GM21360 (cell line): ENCODE data around the gene SPATA24.
"Not testable (repeated sequence)": the region's sequence is repeated elsewhere in the genome, so short reads cannot be mapped to it uniquely, and the experiment has no call there.

Source experiments
- ATAC-seq: cut with Tn5 transposase; IDR thresholded peaks from one replicate; pipeline ENCODE4 v1.9.1; 2021; ENCODE audit warnings: mild to moderate bottlenecking, moderate library complexity; ENCODE audit not compliant: unreplicated experiment

Gene SPATA24

DNA sequence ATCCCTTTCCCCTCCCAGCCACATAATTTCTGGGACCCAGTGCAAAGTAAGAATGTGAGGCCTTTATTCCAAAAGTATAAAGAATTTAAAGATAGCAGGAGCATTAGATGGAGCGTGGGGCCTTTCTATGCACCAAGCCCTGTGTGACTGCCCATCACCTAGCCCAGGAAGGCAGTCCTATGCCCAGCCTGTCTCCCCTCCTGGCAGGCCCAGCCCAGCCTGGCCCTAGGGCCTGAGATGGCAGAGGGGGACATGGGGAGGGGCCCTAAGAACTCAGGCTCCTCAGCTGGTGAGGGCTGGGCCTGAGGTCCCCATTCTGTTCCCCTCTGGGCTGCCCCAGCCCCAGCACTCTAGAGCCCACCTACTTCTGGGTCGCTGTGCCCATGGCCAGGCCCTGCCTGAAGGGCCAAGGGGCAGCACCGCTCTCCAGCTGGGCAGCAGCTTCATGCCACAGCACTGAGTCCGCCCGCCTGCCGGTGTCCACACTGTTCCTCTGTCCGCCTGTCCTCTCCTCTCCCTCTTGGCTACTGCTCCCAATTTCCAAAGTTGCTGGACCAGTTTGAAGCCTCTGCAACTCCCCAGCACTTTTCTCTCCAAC is 19.8 kb downstream of the SPATA24 start:
- ATAC-seq = no peak

DNA sequence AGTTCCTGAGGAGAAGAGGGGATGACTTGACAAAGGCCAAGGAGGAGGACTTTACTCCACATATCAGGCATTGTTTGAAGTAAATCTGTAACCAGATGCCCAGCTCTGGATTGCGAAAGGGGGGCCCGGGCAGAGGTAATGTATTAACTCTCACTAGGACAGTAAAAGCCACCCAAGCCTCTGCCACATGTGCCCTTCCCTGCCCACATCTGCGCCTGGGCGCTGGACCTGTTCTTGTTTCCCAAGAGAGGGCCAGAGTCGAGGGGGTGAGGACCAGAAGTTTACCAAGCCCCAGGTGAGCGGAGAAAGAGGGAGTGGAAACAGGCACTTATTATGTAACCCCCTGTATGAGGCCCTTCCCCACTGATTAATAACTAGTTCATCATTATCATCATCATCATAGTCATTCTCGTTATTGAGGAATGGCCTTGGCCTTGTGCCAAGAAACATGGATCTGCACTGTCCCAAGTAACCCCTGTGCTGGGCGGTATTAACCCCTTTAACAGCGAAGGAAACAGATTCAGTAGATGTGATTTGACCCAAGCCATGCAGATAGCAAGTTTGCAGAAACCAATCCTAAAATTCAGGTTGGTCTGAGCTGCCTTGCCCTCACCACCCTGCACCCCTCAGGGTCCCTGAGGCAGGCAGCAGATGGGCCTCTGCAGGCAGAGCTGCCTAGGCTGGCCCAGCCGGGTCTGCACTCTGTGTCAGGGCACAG is 20.5 kb downstream of the SPATA24 start, which contains the start of gene SLC23A1:
TSS of gene SLC23A1 (minus strand) at position 23 of the 718 bp plus-strand sequence. CDS start 44 bp downstream, outside the sequence.
- no peak for ATAC-seq

DNA sequence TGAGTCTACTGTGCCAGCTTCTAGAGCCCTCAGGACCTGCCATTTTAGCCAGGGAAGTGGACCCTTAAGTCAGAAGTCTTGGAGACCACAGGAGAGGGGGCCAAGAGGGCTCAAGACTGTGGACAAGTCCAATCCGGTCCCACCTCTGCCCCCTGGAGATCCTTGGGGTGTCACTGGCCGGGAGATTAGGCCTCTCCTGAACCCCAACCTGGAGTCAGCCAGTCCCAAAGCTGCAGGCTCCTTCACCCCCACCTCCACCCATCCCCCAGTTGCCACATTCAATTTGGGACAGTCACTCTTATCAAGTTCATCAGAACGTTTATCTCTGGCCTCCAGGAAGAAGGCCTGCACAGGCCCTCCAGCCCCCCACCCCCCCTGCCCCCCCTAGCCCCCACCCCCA is 21.1 kb downstream of the SPATA24 start:
- ATAC-seq = no peak

DNA sequence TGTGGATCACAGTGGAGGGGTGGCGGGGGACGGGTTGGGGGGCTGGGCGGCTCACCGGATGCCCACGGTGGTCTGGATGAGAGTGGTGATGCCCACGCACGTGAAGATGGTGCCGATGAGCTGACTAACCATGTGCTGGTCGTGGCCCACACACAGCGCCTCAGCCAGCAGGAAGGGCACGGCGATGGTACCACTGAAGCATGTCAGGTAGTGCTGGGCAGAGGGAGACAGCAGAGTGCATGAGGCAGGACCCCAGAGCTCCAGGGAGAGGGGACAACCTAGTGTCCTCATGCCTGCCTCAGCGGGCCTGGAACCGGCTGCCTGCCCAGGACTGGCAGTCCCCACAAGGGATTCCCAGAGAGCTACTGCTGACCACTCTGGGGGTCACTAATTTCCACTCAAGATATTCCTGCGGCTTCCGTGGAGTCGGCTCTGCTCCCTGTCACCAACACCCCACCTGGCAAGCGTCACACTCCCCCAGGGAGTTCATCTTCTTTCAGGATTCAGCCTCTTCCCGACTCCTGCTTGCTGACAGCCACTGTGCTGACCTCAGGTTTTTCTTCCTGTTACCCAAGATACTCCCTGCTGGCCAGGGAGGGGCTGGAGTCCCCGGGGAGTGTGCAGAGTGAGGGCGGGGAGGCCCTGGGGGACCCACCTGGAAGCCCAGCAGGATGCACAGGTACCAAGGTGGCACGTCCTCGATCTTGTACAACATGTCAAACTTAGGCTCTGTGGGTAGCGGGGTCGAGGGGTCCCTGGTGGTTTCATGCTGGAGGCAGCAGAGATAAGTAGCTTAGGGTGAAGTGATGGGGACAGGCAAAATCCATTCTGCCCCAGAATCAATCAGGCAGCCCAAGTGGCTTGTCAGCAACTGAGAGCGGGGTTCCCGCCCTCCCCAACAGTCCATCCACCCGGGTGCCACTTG is 21.8 kb downstream of the SPATA24 start:
- ATAC-seq = no peak

DNA sequence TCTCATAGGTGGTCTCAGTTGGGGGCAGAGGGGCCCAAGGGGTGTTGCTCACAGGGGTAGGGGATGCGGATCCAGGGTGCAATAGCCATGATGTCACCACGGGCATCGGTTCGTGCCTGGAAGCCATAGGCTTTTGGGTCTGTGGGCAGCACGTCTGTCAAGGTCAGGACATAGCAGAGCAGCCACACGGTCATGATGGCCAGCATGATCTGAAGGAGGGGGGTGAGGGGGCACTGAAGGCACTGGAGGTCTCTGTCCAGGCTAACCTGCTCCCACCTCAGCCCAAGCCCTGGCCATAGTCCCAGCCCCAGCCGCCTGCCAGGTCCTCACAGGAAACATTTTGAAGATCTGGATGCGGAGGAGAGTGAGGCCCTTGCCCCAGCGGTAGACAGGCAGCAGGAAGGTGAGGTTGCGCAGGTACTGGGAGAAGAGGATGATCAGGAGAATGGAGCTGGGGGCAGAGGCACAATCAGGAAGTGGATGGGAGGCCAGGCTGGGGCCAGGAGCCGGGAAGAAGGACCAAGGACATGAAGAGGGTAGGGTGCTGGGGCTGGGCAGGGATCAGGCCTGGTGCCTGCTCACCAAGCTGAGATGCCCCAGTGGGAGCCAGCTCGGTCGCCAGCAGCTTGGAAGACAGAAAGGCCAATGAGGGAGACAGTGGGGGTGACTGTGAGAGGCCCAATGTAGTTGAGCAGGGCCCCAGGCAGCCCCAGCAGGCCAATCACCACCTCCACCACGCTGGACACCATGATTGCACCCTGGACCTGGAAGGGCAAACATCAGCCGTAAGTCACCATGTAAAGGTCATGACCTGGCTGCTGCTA is 24.1 kb downstream of the SPATA24 start:
- no peak for ATAC-seq

DNA sequence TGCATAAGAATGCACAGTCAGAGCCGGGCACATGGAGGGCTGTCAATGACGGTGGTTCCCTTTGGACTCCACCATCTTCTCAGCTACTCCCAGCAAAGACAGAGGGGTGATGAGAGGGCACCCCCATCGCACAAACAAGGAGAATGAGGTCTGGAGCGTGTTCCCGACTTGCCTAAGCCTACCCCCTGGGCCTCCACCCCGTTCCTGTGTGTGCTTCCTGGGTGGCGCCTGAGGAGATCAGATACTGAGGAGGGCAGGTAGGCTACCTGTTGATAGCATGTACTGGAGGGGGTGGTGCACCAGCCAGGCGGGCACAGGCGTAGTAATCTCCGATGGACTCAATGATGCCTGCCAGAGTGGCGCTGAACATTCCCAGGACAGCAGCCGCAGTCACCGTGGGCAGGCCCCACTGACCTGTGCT is 24.9 kb downstream of the SPATA24 start:
- ATAC-seq = no peak

DNA sequence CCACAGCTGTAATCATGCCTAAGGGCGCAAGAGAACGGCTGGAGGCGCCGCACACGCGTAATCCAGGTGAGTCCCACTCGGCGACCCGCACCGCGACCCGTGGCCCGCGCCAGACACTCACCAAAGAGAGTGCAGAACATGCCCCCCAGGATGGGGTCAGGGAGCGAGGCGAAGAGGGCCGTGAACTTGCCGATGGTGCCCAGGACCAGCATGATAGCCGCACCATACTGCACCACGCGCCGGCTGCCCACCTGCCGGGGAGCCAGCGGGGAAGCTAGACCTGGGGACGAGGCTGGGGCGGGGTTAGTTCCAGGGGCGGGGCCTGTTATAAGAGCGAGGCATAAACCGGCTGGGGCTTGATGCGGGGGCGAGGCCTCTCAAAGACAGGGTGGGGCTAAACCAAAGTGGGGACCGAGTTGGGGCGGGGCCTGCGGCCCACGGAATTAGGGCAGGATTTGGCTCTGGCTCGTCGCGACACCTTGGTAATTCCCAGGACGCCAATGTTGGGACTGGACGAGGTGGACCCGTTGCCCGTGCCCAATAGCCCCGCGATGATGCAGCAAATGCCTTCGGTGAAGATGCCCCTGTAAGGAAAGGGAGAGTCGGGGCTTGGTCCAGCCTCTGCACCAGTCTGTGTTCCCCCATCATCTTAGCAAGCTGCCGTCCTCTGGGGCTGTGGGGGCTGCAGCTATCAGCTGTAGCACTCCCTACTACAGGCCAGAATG is 25.6 kb downstream of the SPATA24 start:
- no peak for ATAC-seq

DNA sequence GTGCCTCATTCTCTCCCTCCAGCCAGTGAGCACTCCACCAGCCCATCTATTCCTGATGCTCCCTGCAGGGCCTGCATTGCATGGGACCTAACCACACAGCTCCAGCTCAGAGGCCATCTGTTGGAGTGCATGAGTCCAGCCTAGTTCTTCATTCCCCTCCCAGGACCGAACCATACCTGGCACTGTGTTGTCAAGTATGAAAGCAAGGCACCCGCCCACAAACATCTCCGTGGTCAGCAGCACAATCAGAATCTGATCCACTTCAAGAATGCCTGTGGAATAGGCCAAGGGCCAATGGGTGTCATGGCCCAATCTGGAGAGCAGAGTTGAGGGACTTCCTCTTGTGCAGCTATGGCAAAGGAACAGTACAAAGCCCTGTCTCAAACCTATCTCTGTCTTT is 26.7 kb downstream of the SPATA24 start:
- no peak for ATAC-seq

DNA sequence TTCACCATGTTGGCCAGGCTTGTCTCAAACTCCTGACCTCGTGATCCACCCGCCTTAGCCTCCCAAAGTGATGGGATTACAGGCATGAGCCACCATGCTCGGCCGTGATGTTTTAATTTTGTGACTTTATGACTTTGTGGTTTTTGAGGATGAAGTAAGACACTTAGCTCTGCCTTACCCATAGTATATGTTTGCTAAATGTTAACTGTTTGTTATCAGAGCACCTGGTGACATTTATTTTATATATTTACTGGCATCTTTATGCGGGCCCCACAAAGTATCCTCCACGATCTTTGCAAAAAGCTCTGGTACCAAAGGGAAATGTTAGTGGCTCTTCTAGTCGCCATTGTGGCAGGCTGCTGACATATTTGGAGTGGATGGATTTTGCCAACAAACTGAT is 27.5 kb downstream of the SPATA24 start:
- no peak for ATAC-seq

DNA sequence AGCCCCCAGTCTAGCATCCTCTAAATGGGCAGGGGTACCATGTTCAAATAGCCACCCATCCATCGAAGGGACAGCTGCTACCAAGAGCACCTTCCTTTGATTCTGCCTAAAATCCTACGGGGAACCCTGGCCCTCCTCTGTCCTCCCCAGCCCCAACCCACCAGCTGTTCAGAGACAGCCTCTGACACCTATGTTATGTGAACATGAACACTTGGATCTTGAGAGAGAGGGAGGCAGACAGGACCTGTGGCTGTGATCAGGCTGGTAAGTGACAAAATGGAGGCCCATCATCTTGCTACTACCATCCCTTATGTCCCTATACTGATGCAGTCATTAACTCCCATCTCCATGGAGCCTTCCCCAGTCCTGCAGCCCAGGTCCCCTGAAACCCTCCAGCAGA is 29.0 kb downstream of the SPATA24 start:
- ATAC-seq = no peak

DNA sequence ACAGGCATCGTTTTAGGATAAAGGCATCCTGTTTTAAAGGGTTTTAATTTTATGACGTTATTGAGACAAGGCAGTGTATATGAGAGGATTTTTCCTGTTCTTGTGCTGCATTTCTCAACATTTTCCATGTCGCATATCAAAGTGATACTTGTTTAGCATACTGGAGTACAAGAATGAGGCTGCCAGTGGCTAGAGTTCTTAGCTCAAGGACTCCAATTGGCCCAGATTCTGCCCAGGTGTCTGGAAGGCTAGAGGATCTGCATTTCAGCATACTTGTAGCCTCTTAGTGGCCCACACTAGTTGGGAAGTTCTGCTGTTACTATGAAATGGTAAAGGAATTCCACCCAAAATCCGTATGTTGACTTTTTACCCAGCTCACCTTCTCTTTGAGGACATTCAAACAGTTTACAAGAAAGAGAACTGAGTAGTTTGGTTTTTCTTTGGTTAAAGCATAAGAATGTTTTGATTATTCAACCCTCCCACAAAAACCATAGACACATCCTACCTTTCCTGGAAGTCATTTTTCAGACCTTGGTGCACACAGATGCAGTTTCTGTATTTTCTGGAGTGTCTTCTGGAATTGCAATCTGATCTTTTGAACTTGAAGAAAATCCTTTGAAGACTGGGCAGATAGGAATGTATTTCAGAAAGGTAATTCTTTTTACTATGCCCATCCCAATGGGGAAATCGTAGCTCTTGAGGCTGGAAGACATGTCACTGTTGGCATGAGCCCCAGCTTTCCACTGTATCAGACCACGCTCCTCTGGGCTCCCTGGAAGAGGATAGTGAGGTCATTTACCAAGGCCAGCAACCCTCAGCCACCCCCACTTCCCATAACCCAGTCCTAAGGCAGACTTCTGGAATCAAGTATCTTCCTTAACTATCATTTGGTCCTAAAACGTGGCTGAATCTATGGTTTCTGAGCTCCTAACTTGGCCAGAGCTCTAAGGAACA is 32.1 kb downstream of the SPATA24 start:
- ATAC-seq = no peak

DNA sequence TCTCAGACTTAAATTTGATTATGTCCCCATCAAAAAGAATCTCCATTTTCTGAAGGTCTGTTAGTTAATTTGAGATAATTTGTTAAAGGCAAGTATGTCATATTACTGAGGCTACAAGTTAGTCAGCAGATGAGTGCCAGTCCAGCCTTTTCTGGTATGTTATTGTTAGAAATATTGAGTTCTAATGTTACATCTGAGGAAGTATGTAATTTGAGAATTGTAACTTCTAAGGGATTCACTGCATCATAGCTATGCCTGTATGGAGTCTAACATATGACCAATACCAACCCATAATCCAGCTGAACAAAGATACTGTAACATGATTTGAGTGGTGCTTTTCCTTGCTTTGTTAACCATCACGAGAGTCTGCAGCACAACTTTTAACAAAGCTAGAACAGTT is 34.7 kb downstream of the SPATA24 start:
- ATAC-seq = no peak

DNA sequence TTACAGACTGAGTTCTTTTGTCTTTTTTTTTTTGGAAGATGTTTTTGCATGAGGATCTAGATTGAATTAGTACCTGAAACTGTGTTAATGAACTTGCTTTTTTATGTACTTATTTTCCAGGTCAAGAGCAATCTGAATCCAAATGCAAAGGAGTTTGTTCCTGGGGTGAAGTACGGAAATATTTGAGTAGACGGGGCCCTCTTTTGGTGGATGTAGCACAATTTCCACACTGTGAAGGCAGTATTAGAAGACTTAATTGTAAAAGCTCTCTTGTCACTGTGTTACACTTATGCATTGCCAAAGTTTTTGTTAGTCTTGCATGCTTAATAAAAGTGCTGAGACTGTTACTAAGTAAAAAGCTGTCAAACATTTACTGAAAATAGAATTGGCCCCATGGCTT is 35.3 kb downstream of the SPATA24 start:
- no peak for ATAC-seq

DNA sequence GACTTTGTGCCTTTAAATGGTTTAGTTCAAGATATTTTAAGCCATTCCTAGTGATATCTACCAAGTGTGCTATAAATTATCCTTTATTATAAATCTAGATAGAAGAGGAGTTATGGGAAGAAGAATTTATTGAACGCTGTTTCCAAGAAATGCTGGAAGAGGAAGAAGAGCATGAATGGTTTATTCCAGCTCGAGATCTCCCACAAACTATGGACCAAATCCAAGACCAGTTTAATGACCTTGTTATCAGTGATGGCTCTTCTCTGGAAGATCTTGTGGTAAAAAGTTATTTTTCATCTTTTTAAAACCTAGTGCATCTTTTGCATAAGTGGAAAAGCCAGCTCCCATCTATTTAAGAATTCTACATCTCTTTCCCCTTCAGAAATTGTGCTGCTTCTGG is 39.4 kb downstream of the SPATA24 start:
- no peak for ATAC-seq

DNA sequence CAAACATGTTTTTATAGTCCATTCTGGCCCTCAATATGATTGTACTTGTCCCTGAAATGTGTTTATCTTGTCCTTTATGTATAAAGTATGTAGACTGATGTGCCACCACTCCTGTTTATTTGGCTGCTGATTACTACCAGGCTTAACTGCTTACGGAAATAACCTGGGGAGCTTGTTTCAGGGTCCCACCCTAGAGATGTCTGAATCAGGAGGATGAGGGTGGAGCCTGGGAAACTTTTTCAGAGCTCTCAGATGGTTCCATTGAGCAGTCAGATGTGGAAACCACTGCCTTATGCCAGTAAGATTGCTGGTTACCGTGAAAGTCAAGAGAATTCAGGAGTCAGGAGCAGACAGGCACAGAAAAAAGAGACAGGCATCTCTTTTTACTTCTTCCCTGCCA is 40.0 kb downstream of the SPATA24 start:
- no peak for ATAC-seq

DNA sequence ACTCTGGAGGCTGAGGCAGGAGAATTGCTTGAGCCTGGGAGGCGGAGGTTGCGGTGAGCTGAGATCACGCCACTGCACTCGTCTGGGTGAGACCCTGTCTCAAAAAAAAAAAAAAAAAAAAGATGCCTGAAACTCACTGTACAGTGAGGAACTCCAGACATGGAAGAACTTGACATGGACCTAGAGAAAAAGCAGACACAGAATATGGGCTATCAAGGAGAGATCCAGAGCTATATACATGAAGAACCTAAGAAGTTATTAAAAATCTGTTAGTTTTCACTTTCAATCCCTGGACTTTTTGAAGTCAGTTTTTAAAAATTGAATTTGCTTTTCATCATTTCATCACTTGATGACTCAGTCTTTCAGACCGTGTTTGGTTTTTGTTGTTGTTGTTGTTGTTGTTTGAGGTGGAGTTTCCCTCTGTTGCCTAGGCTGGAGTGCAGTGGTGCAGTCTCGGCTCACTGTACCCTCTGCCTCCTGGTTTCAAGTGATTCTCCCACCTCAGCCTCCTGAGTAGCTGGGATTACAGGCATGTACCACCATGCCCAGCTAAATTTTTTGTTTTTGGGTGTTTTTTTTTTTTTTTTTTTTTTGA is 42.0 kb downstream of the SPATA24 start:
- ATAC-seq = no peak

DNA sequence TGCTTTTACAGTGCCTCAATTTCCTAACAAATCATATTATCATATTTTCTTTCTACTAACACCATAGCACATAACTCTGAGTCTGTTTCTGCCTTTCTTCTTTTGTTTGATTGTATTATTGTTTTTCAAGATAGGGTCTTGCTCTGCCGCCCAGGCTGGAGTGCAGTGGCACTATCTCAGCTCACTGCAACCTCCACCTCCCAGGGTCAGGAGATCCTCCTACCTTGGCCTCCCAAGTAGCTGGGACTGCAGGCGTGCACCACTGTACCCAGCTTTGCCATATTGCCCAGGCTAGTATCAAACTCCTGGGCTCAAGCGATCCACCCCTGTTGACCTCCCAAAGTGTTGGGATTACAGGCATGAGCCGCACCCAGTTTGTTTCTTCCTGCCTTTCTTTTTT is 43.5 kb downstream of the SPATA24 start:
- no peak for ATAC-seq

DNA sequence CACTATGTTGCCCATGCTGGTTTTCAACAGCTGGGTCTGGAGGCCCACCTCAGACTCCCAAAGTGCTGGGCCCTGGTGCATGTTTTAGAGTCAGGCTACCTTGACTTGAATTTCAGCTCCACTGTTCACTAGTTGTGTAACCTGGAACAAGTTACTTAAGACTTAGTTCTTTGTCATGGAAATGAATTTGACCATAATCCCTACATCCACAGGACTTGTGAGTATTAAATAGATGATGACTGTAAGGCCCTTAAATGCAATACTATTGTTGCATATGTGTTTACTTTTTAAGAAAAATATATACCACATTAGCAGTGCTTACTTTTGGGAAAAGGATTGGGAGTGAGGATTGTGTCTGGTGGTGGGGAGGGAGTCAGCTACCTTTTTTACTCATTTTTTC is 45.8 kb downstream of the SPATA24 start:
- no peak for ATAC-seq

DNA sequence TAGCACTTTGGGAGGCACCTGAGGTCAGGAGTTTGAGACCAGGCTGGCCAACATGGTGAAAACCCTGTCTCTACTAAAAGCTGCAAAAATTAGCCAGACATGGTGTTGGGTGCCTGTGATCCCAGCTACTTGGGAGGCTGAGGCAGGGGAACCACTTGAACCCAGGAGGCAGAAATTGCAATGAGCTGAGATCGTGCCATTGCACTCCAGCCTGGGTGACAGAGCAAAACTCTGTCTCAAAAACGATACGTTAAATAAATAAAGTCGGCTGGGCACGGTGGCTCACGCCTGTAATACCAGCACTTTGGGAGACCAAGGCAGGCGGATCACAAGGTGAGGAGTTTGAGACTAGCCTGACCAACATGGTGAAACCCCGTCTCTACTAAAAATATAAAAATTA is 48.0 kb downstream of the SPATA24 start:
- ATAC-seq = not testable (repeated sequence)
